ENCODE data around the gene C20orf204.

Gene C20orf204

GRCh38 chr20:64042054-64042781, 6.2 kb downstream of the C20orf204 start:
- DNase-seq, result no peak

- no peak for DNase-seq
These were observed 7.8 kb downstream of the C20orf204 start for GRCh38 chr20:64043768-64044167.

- no peak for DNase-seq
These were observed 8.7 kb downstream of the C20orf204 start for GRCh38 chr20:64044484-64045247.

GRCh38 chr20:64045346-64046011, 9.5 kb downstream of the C20orf204 start:
- no peak for DNase-seq

- no peak for DNase-seq
These were observed 11.0 kb downstream of the C20orf204 start for GRCh38 chr20:64047046-64047389.

GRCh38 chr20:64047968-64048401, 12.0 kb downstream of the C20orf204 start:
- DNase-seq, result no peak

GRCh38 chr20:64048402-64049044, 12.5 kb downstream of the C20orf204 start:
- DNase-seq, result no peak

GRCh38 chr20:64049060-64049877, 13.3 kb downstream of the C20orf204 start, which contains the start of gene SOX18:
TSS of gene SOX18 (minus strand) at chr20:64049639. CDS start at chr20:64049516, 123 bp downstream.
- no peak for DNase-seq

- DNase-seq, result no peak
These were observed 13.9 kb downstream of the C20orf204 start for GRCh38 chr20:64049878-64050260.

- no peak for DNase-seq
These were observed 14.5 kb downstream of the C20orf204 start for GRCh38 chr20:64050261-64051032.

GRCh38 chr20:64051033-64051452, 15.1 kb downstream of the C20orf204 start:
- no peak for DNase-seq

- no peak for DNase-seq
These were observed 15.8 kb downstream of the C20orf204 start for GRCh38 chr20:64051561-64052325.

GRCh38 chr20:64052326-64052722, 16.3 kb downstream of the C20orf204 start:
- no peak for DNase-seq

GRCh38 chr20:64052987-64053840, 17.2 kb downstream of the C20orf204 start:
- no peak for DNase-seq

- no peak for DNase-seq
These were observed 18.1 kb downstream of the C20orf204 start for GRCh38 chr20:64053841-64054661.

GRCh38 chr20:64055396-64055892, 19.5 kb downstream of the C20orf204 start:
- DNase-seq, result no peak

- DNase-seq, result no peak
These were observed 20.1 kb downstream of the C20orf204 start for GRCh38 chr20:64055893-64056638.

GRCh38 chr20:64056639-64056888, 20.6 kb downstream of the C20orf204 start:
- DNase-seq, result no peak

All from stimulated activated CD4-positive, alpha-beta T cell treated with anti-CD3 and anti-CD28 coated beads, Interleukin-2, amount 100 ng/mL, for 48 hours (primary cell).